Measurements from ENCODE around the gene MYO9A. TPM values are rescaled to one million over a fixed set of nuclear protein-coding genes. Genes with fewer than 3 reads are reported as not detected.
"Not testable (repeated sequence)": the region's sequence is repeated elsewhere in the genome, so short reads cannot be mapped to it uniquely, and the experiment has no call there.

Gene MYO9A
- total RNA-seq, 1 donor from 2014 or later: 41.8 TPM

- Mint-ChIP-seq H3K27ac (ENCODE audit: unreplicated experiment) (no peak overlapping the region), H3K36me3 (ENCODE audit: low read depth) (peaks cover 15% of the 10 kb centered on the region), H3K4me3 (ENCODE audit: unreplicated experiment) (no peak overlapping the region), H3K27me3 (ENCODE audit: low read depth) (no peaks in the 10 kb centered on the region), H3K9me3 (ENCODE audit: low read depth) (peaks cover 9% of the 10 kb centered on the region), H3K4me1 (ENCODE audit: low read depth) (no peaks in the 10 kb centered on the region)
- TF ChIP-seq CTCF (IDR thresholded peaks at IDR 0.05): no peak
- no peak for DNase-seq (ENCODE audit: low spot score)
These were observed 96.3 kb downstream of the MYO9A start for GRCh38 chr15:72021604-72022003.

GRCh38 chr15:72020799-72021198 lies 97.2 kb downstream of the MYO9A start:
- Mint-ChIP-seq H3K27me3 (ENCODE audit: low read depth) (no peaks in the 10 kb centered on the region), H3K4me1 (ENCODE audit: low read depth) (no peaks in the 10 kb centered on the region), H3K27ac (ENCODE audit: unreplicated experiment) (no peak overlapping the region)

GRCh38 chr15:72014555-72014954 lies 103.4 kb downstream of the MYO9A start:
- H3K36me3 Mint-ChIP-seq (ENCODE audit: low read depth); H3K9me3 Mint-ChIP-seq (ENCODE audit: low read depth); DNase-seq (ENCODE audit: low spot score); H3K27ac Mint-ChIP-seq (ENCODE audit: unreplicated experiment); H3K27me3 Mint-ChIP-seq (ENCODE audit: low read depth); H3K4me1 Mint-ChIP-seq (ENCODE audit: low read depth); H3K4me3 Mint-ChIP-seq (ENCODE audit: unreplicated experiment): not testable (repeated sequence)

More at GRCh38 chr15:72020799-72021198, 97.2 kb downstream of the MYO9A start:
- H3K4me3 Mint-ChIP-seq (ENCODE audit: unreplicated experiment): no peak overlapping the region
- TF ChIP-seq CTCF (IDR thresholded peaks at IDR 0.05): no peak
- H3K36me3 Mint-ChIP-seq (ENCODE audit: low read depth): peaks cover 17% of the 10 kb centered on the region
- peaks cover 9% of the 10 kb centered on the region for H3K9me3 Mint-ChIP-seq (ENCODE audit: low read depth)
- no peak for DNase-seq (ENCODE audit: low spot score)

- peaks cover 7% of the 10 kb centered on the region for H3K36me3 Mint-ChIP-seq (ENCODE audit: low read depth)
- H3K4me3 Mint-ChIP-seq (ENCODE audit: unreplicated experiment): no peak overlapping the region
- no peaks in the 10 kb centered on the region for H3K9me3 Mint-ChIP-seq (ENCODE audit: low read depth)
- H3K27ac Mint-ChIP-seq (ENCODE audit: unreplicated experiment): no peak overlapping the region
- TF ChIP-seq CTCF (IDR thresholded peaks at IDR 0.05): no peak
- H3K4me1 Mint-ChIP-seq (ENCODE audit: low read depth): peaks cover 8% of the 10 kb centered on the region
- no peaks in the 10 kb centered on the region for H3K27me3 Mint-ChIP-seq (ENCODE audit: low read depth)
- no peak for DNase-seq (ENCODE audit: low spot score)
These were observed 104.2 kb downstream of the MYO9A start for GRCh38 chr15:72013703-72014102.

GRCh38 chr15:72011302-72011942 lies 106.5 kb downstream of the MYO9A start:
- no peak for TF ChIP-seq CTCF (IDR thresholded peaks at IDR 0.05)
- H3K36me3 Mint-ChIP-seq (ENCODE audit: low read depth): peaks cover 12% of the 10 kb centered on the region
- H3K27me3 Mint-ChIP-seq (ENCODE audit: low read depth): no peaks in the 10 kb centered on the region
- no peak overlapping the region for H3K27ac Mint-ChIP-seq (ENCODE audit: unreplicated experiment)
- no peak for DNase-seq (ENCODE audit: low spot score)
- no peak overlapping the region for H3K4me3 Mint-ChIP-seq (ENCODE audit: unreplicated experiment)
- H3K9me3 Mint-ChIP-seq (ENCODE audit: low read depth): no peaks in the 10 kb centered on the region
- H3K4me1 Mint-ChIP-seq (ENCODE audit: low read depth): peaks cover 12% of the 10 kb centered on the region

- no peak for TF ChIP-seq CTCF (IDR thresholded peaks at IDR 0.05)
- Mint-ChIP-seq H3K4me3 (ENCODE audit: unreplicated experiment) (no peak overlapping the region), H3K4me1 (ENCODE audit: low read depth) (peaks cover 20% of the 10 kb centered on the region), H3K9me3 (ENCODE audit: low read depth) (no peaks in the 10 kb centered on the region), H3K36me3 (ENCODE audit: low read depth) (peaks cover 17% of the 10 kb centered on the region), H3K27ac (ENCODE audit: unreplicated experiment) (peak overlapping the region; percentile 45), H3K27me3 (ENCODE audit: low read depth) (no peaks in the 10 kb centered on the region)
- DNase-seq (ENCODE audit: low spot score): no peak
These were observed 108.7 kb downstream of the MYO9A start for GRCh38 chr15:72009222-72009621.

Data from chondrocyte (in vitro differentiated cells).